ENCODE data around the gene CASK.

The CASK gene, protein sequence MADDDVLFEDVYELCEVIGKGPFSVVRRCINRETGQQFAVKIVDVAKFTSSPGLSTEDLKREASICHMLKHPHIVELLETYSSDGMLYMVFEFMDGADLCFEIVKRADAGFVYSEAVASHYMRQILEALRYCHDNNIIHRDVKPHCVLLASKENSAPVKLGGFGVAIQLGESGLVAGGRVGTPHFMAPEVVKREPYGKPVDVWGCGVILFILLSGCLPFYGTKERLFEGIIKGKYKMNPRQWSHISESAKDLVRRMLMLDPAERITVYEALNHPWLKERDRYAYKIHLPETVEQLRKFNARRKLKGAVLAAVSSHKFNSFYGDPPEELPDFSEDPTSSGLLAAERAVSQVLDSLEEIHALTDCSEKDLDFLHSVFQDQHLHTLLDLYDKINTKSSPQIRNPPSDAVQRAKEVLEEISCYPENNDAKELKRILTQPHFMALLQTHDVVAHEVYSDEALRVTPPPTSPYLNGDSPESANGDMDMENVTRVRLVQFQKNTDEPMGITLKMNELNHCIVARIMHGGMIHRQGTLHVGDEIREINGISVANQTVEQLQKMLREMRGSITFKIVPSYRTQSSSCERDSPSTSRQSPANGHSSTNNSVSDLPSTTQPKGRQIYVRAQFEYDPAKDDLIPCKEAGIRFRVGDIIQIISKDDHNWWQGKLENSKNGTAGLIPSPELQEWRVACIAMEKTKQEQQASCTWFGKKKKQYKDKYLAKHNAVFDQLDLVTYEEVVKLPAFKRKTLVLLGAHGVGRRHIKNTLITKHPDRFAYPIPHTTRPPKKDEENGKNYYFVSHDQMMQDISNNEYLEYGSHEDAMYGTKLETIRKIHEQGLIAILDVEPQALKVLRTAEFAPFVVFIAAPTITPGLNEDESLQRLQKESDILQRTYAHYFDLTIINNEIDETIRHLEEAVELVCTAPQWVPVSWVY

DNA sequence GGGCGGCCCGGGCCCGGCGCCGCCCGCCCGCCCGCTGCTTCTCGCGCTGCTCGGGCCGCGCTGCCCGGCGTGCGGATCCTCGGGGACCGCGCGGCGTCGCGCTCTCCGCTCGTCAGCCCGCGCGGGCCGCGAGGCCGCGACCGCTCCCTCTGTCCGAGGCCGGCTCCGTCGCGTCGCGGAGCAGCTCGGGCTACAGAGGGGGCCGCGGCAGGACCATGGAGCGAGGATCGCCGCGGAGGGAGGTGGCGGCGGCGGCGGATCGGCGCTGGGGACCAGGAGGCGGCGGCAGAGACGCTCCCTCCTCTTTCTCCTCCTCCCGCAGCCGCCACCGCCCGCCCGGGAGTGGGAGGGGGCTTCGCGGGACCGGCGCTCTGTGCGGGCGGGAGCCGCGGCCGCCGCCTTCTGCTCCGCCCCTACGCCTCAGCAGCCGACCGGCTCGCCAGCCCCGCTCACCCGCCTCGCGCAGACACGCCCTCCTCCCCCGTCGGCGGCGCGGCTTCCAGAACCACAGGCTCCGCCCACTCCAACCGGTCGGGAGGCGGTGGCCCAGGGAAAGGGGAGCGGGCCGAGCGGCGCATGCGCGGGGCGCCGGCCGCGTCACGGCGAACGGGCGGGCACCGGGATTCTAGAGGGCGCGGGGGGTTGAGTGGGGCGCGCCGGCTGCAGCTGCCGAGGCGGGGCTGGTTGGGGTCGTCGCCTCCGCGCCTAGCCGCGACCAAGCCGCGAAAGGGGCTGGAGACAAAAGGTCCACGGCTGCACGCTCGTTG is at the start of gene CASK:
Gene CASK (minus strand): TSS at position 344 of the 767 bp plus-strand sequence. CDS start 566 bp downstream, outside the sequence.
- DNase-seq (ENCODE audit: low read depth), result peak; percentile 78

DNA sequence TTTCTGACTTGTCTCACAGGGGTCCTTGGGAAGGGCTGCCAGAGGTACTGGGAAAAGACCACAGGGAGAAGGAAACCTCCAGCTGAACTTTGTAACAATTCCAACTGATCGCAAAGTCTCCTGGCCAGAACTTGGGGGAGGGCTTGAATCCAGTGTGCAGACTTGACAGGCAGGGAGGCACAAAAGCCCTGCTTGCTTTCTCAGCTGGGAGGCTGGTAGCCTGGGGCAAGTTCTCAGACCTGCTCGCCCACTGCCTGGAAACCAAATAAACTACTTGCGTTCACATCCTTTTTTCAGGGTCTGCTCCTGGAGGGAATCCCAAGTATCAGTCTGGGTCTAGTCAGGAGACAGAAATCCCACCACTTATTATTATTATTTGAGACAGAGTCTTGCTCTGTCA is 48.0 kb upstream of the CASK start:
- no peak for DNase-seq (ENCODE audit: low read depth)

DNA sequence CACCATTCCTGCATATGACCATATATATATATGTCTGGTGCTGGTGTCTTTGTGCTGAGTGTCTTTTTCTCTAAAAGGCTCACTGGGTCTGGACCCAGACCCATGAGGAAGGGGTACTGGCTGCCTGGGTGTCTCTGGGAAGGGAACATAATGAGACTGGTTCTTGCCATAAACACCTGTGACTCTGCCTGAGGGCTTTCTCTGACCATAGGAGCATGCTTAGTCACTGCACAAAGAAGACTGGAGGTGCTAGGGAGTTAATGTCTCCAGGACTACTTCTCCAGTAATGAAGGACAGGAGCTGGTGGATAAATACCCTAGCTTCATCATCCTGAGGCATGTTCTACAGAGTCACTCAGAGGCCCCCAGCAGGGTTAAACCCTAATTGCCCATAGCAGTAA is 47.1 kb upstream of the CASK start:
- no peak for DNase-seq (ENCODE audit: low read depth)

DNA sequence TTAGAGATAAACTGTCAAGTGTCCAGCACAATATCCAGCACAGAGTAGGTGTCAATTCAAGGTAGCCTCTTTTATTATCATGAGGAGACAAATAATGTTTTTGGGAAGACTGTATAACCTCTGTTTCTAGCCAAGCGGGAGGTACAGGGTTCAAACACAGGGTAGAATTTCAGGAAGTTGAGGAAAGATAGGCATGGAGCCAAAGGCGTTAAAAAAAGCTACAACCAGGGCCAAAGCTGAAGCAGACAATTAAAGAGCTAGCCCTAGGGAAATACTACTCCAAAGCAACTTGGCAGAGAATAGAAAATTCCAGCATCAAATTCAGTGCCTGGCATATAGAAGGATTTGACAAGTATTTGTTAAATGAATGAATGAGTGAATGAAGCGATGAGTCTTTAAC is 40.0 kb upstream of the CASK start:
- DNase-seq (ENCODE audit: low read depth), result no peak

DNA sequence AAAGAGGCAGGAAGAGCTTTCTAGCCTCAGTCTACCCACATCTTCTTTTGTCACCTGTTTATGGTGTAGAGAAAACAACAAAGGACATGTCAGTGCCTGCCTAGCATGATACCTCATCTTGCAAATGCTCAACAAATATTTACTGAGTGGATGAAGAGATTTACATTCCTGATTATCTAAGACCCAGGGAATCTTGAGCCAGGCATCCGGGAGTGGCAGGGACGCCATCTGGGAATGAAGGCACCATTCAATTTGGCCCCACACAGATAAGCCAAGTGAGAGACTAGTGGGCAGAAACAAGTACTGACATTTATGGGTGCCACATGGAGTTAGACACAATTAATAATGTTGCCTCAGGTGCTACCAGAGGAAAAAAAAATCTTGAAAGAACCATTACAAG is 36.8 kb upstream of the CASK start:
- no peak for DNase-seq (ENCODE audit: low read depth)

DNA sequence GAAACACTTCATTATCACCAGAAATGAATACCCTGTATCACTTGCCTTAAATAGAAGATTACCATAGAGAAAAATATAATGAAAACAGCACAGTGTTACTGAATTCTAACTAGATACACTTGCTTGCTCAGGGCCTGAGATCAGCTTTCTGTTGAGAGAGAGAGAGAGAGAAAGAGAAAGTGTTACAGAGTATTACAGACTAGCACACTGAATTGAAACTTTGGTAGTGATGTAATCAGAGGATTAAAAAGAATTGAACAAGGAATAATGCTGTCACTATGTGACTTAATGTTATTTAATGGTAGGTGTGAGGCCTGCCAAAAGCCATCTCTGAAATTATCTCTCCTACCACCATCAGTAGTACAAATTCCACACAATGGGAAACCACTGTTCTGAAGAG is 35.5 kb upstream of the CASK start:
- DNase-seq (ENCODE audit: low read depth), result no peak

DNA sequence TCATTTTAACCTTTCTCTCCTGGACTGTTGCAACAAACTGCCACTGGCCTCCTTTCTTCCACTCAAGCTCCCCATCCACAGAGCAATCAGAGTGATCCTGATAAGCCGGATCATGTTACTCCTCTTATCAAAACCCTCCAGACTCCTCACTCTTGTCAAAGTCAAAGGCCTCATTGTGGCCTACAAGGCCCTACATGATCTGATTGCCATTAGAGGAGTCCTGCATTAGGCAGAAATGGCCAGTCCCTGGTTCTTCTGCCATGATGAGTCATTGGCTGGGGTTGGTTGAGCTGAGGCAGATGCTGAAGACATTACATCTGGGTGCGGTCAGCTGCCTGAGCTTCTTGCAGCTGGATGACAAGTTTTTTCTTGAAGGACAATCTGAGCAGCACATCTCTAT is 32.7 kb upstream of the CASK start:
- DNase-seq (ENCODE audit: low read depth), result no peak

DNA sequence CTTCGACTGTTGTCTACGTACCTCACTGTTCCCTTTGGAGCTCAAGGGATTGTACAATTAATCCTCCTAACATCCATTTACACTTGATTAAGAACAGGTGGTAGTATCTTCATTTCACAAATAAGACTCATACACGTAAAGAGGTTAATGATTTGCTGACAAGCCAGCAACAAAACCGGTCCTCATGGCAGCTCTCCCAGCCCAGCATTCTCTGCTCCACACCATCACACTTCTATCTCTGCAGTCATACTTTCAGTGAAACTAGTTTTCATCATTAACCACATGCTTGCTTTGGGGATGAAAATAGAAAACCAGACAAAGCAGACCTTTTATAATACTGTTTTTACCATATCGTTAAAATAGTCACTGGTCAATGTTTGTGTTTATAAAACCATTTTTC is 28.7 kb upstream of the CASK start:
- DNase-seq (ENCODE audit: low read depth), result no peak

DNA sequence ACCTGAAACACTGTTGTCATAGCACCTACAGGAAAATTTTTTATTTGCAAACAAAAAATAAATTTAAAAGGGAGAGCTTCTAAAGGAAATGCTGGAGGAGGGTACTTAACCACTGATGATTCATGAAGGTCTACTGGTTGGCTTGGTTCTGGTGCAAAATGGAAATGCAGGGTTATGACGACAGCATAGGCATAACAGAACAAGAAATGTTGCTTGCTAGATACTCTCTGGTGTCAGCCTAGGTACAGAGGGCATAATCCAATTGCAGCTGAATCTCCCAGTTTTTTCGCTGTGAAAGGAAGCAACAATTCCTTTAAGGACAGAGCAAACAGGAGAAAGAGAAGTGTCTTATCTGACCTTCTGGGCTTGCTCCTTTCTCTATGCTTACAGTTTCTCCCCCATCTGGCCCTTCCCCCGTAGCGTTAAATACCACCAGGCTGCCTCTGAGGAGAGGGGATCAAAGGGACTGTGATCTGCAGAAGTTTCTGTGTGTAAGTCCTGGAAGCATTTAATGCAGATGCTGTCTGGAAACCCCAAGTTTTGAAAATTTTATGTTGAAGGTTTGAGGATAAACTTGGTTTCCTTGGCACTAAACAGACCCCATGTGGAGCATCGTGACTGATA is 23.7 kb upstream of the CASK start:
- no peak for DNase-seq (ENCODE audit: low read depth)

DNA sequence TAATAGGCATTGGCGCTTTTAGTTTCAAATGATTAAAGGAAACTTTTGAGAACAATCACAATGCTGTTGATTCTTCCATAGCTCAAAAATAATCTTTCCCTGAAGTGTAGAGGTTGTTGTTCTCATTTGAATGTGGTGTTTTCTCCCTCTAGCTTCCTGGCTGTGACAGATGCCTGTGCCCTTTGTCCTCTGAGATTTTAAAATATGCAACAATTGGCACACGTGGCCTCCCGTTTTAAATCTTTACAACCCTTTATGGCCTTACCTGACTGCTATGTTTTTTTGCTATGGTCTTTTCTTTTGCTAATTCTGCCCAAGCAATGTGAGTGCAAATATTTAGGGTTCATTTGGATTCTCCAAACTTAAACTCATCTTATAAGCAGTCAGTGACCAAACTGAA is 22.9 kb upstream of the CASK start:
- DNase-seq (ENCODE audit: low read depth), result no peak

DNA sequence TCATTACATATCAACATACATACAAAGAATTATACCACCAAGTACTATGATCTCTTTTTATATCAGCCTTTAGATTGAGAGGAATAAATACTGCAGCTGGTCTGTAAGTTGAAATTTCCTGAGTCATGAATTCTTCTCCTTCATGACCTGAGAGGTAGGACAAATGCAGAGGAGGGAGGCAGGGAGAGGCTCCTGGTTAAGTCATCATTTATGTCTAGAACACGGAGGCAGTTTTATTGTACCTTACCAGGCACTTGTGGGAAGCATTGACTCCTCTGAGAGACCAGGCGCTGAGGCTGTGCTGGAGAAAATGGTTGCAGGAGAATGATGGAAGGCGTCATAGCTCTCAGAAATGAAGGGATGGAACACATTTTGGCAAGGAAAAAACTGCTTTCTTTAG is 12.5 kb upstream of the CASK start:
- no peak for DNase-seq (ENCODE audit: low read depth)

DNA sequence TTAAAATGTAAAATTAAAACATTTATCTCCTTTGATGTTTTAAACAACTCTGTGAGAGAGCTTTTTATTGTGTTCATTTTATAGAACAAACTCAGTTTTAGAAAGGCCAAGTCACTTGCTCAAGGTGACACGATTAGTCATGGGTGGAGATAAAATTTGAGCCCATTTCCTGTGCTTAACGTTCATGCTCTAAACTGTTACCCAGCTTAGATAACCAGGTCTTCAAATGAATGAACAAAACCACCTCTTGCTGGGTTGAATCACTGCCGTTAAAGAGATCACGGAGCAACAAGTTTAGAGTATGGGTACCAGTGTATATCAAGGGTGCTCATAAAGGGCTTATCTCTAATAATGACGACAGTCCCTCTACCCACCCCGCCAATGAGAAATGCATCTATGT is 10.2 kb upstream of the CASK start:
- no peak for DNase-seq (ENCODE audit: low read depth)

DNA sequence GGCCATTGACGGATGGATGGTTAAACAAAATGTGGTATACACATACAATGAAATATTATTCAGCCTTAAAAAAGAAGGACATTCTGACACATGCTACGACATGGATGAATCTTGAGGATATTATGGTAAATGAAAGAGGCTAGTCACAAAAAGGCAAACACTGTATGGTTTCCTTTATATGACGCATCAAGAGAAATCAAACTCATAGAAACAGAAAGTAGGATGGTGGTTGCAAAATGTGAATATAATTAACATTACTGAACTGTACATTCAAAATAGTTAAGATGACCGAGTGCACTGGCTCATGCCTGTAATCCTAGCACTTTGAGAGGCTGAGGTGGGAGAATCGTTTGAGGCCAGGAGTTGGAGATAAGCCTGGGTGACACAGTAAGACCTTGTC is 9.5 kb upstream of the CASK start:
- no peak for DNase-seq (ENCODE audit: low read depth)

DNA sequence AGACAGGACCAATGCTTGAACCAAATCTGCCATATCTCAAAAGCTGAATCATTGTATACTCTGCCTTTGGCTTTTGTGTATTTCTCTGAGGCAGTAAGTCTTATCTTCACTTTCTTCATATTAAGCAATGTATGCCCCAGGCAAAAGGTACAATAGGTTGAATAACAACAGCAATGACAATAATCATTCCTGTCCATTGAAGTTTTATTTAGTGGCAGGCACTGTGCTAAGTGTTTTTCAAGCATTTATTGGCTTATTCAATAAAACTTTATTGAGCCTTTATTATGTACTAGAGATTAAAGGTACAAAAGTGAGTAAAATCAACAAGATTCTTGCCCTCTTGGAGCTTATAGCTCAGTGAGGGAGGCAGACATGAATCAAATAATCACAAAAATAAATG is 8.2 kb upstream of the CASK start:
- DNase-seq (ENCODE audit: low read depth), result no peak

DNA sequence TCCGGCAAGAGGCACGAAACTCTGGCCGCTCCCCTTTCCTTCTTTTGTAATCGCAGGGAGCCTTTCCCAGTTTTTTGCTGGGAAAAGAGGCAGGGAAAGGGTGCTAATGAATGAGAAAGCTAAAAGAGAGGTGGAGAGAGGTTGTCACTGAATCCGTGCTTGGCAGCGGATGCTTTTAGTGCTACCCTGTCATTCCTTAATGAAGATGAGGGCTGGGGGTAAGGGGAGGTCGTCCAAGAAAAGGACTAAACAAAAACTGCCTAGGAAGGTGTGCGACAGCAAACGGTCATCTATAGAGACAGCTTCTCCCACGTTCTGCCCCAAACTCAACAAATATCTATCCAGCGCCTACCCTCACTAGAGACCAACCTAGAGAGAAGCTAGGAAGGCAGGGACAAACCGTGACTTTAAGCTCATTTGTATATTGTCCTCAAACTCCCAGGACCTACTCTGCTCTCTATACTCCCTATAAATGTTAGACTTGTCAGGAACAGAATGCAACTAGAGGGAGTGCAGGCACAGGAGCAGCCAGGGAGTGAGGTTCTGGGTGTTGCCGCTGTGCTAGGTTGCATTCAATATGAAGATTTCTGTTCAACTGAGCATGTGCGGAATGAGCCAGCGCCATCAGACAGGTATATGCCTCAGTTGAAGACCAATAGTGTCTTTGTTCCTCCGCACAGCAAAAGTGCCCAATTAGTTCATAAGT is 777 bp upstream of the CASK start:
- no peak for DNase-seq (ENCODE audit: low read depth)

DNA sequence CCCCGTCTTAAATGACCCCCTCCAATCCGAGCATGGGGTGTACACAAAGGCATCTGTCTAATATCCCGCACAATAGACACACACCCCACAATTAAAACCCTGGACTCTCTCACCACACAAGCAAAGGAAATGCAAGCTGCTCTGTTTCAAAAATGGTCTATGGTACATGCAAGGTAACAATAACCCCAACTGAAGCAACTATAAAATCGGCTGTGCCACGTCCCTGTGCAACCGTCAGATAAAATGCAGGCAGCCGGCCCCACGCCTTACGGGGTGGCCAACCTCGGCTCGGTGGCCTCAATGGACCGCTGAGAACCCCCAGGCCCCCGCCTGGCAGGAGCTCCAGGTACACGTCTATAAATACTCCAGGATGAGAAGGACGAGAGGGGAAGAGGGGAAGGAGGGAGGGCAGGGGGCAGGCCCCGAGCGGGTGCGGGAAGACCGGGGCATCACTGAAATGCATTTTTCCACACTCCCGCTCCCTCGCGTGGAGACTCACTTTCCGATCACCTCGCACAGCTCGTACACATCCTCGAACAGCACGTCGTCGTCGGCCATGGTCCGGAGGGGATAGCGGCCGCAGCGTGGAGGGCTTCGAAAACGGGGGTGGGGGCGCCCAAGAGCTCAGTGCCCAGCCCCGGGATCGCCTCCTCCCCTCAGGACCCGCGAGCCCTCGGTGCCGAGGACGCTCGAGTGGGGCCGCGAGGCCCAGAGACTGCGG is 763 bp downstream of the CASK start:
- no peak for DNase-seq (ENCODE audit: low read depth)

DNA sequence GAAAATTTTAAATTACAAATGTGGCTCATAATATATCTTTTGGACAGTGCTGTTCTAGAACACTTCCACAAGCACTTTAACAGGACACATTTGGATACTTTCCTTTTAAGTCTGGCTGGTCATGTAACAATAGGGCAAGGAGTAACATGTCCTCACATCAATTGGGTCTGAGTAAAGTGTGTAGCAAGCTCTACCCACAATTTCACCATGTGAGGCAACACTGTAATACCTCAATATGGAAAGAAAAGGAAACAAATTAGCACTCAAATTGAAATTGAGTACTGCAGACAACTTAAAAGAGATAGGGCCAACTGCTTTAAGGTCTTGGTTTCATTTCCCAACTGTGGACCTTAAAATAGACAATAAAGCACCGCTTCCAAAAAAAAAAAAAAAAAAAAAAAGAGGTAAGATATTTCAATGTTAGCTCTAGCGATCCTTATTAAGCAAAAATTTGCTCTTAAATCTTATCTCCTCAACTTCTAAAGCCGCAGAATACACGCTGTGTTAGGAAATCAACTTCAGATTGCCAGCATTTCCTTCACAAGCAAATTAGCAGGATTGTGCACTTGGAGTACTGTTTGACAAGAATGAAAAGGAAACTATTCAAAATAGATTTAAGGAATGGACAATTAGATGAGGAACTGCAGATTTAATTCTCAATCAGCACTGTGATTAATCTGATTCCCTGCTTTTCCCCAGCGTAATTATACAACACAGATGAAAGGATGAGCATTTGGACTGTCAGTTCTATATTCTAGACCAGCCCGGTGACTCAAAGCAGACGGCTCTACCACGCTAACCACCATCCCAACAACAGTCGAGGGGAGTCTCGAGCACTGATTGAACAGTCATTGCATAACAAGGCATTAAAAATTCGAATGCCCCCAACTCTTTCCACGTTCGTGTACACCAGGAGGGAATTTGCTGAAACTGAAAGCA is 1.6 kb downstream of the CASK start:
- DNase-seq (ENCODE audit: low read depth), result no peak

DNA sequence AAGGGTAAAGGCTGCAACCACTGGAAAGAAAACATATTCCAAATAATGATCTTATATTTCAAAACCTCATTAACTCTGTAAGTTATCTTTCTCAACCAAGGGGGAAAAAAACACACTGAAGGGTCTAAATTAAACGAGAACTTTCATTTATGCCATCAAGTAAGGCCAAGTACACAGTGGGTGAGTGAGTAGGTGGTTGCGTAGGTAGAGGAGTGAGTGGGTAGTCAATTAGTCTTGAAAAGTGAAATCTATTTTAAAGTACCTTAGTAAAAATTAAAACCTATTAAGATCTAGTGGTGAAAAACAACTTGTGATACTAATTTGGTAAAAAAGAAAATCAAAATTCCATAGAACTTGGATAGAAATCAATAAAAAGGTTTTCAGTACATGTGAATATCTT is 3.5 kb downstream of the CASK start:
- DNase-seq (ENCODE audit: low read depth), result no peak

DNA sequence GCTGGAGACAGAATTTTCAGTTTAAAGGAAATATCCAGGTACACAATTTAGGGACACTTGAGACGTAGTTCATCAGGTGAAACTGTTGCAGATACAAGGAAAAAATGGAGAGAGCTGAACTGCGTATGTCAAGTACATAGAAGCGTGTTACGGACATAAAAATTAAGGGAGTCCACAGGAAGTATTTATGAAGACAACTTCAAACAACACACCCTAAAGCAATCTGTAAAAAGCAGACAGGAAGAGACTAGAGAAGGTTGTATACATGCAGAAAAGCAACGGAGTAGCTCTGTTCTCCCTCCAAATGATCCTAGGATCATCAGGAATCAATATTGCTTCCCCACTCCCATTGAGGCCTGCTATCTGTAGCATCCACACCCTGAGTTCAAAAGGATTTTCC is 5.8 kb downstream of the CASK start:
- no peak for DNase-seq (ENCODE audit: low read depth)

DNA sequence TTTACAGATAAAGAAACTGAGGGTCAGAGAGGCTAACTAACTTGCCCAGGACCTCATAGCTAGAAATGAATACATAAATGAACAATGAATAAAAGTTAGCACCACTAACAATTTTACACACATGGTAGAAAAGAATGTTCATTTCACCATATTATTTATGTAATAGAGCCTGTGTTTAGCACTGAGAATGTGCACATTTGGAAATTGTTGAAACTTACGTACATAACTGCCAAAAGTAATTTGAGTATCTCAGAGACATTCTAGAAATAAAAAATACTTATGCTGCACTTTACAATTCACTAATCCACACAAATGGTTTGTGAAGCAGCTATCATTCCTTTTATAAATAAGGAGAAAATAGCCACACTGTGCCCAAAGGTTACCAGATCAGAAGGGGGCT is 9.9 kb downstream of the CASK start:
- no peak for DNase-seq (ENCODE audit: low read depth)

Data from stimulated activated CD8-positive, alpha-beta memory T cell treated with anti-CD3 and anti-CD28 coated beads, Interleukin-12 subunit alpha, Interleukin-12 subunit beta, amount 100 ng/mL, for 1 hour (primary cell).